ENCODE results near the gene CYP2B6. TPM values are rescaled to one million over a fixed set of nuclear protein-coding genes. Genes with fewer than 3 reads are reported as not detected.
A peak's percentile ranks its signal among the peaks of the same experiment; 100 is the strongest.
"Not testable (repeated sequence)": the region's sequence is repeated elsewhere in the genome, so short reads cannot be mapped to it uniquely, and the experiment has no call there.

CYP2B6 gene
- total and polyA plus RNA-seq, 3 experiments from 2014 or later, result not detected

- Histone ChIP-seq H3K4me3 (ENCODE audit: low read length) (no peak overlapping the region), H3K9me3 (ENCODE audit: low read length) (no peaks in the 10 kb centered on the region), H3K36me3 (ENCODE audit: insufficient read depth, low read length) (no peaks in the 10 kb centered on the region), H3K4me1 (ENCODE audit: insufficient read depth, low read length) (no peaks in the 10 kb centered on the region), H3K27me3 (ENCODE audit: insufficient read depth, low read length, poor library complexity, severe bottlenecking) (no peaks in the 10 kb centered on the region), H3K27ac (ENCODE audit: low read depth, low read length) (no peak overlapping the region)
- peaks cover 0 to 4% (median 3%) of the 10 kb centered on the region in 3 donors for H3K36me3 Mint-ChIP-seq
- no peak overlapping the region for H3K4me3 Mint-ChIP-seq
- H3K9me3 Mint-ChIP-seq, result peaks cover 2 to 15% (median 13%) of the 10 kb centered on the region in 5 donors
- DNase-seq, result no peak
- ChIA-PET POLR2A (no interaction called here), CTCF (no interaction called here)
- H3K27me3 Mint-ChIP-seq, result peaks cover 16 to 48% of the 10 kb centered on the region in 2 donors
- no peaks in the 10 kb centered on the region for H3K4me1 Mint-ChIP-seq
- no peak overlapping the region for H3K27ac Mint-ChIP-seq
Observed at GRCh38 chr19:40989453-40989852, 1.6 kb upstream of the CYP2B6 start.

GRCh38 chr19:40995355-40995754, 4.3 kb downstream of the CYP2B6 start:
- no peak overlapping the region for H3K4me3 Mint-ChIP-seq
- H3K36me3 ChIP-seq (ENCODE audit: insufficient read depth, low read length), result no peaks in the 10 kb centered on the region
- no peak overlapping the region for H3K27ac Mint-ChIP-seq
- peaks cover 10 to 33% of the 10 kb centered on the region in 2 donors for H3K27me3 Mint-ChIP-seq
- no peak for DNase-seq
- ChIA-PET POLR2A (no interaction called here), CTCF (no interaction called here)
- no peaks in the 10 kb centered on the region for H3K4me1 ChIP-seq (ENCODE audit: insufficient read depth, low read length)
- no peaks in the 10 kb centered on the region for H3K27me3 ChIP-seq (ENCODE audit: insufficient read depth, low read length, poor library complexity, severe bottlenecking)
- H3K9me3 Mint-ChIP-seq, result peaks cover 0 to 7% (median 2%) of the 10 kb centered on the region in 5 donors
- no peak overlapping the region for H3K4me3 ChIP-seq (ENCODE audit: low read length)
- H3K4me1 Mint-ChIP-seq, result no peaks in the 10 kb centered on the region
- H3K9me3 ChIP-seq (ENCODE audit: low read length), result no peaks in the 10 kb centered on the region
- no peaks in the 10 kb centered on the region for H3K36me3 Mint-ChIP-seq
- no peak overlapping the region for H3K27ac ChIP-seq (ENCODE audit: low read depth, low read length)

- CTCF ChIA-PET; H3K27ac ChIP-seq (ENCODE audit: low read depth, low read length); DNase-seq; H3K9me3 Mint-ChIP-seq; H3K27me3 ChIP-seq (ENCODE audit: insufficient read depth, low read length, poor library complexity, severe bottlenecking); H3K4me1 ChIP-seq (ENCODE audit: insufficient read depth, low read length); H3K4me3 Mint-ChIP-seq; H3K4me3 ChIP-seq (ENCODE audit: low read length); POLR2A ChIA-PET; H3K36me3 Mint-ChIP-seq; H3K4me1 Mint-ChIP-seq; H3K36me3 ChIP-seq (ENCODE audit: insufficient read depth, low read length); H3K9me3 ChIP-seq (ENCODE audit: low read length); H3K27ac Mint-ChIP-seq: not testable (repeated sequence)
- H3K27me3 Mint-ChIP-seq, result peaks cover 9 to 32% of the 10 kb centered on the region in 2 donors
Observed at GRCh38 chr19:40999018-40999417, 7.9 kb downstream of the CYP2B6 start.

- Histone ChIP-seq H3K27me3 (ENCODE audit: insufficient read depth, low read length, poor library complexity, severe bottlenecking) (no peaks in the 10 kb centered on the region), H3K27ac (ENCODE audit: low read depth, low read length) (no peak overlapping the region), H3K4me1 (ENCODE audit: insufficient read depth, low read length) (no peaks in the 10 kb centered on the region), H3K36me3 (ENCODE audit: insufficient read depth, low read length) (no peaks in the 10 kb centered on the region), H3K9me3 (ENCODE audit: low read length) (no peaks in the 10 kb centered on the region), H3K4me3 (ENCODE audit: low read length) (no peak overlapping the region)
- Mint-ChIP-seq H3K27me3 (peaks cover 15 to 45% of the 10 kb centered on the region in 2 donors), H3K27ac (no peak overlapping the region), H3K9me3 (peaks cover 0 to 7% (median 2%) of the 10 kb centered on the region in 5 donors), H3K36me3 (no peaks in the 10 kb centered on the region), H3K4me3 (no peak overlapping the region), H3K4me1 (peaks cover 0 to 6% (median 0%) of the 10 kb centered on the region in 3 donors)
- CTCF ChIA-PET, result no interaction called here
- POLR2A ChIA-PET, result no interaction called here
- no peak for DNase-seq
Observed at GRCh38 chr19:41000310-41000737, 9.2 kb downstream of the CYP2B6 start.

GRCh38 chr19:41001243-41001971, 10.3 kb downstream of the CYP2B6 start:
- H3K27me3 ChIP-seq (ENCODE audit: insufficient read depth, low read length, poor library complexity, severe bottlenecking), result no peaks in the 10 kb centered on the region
- H3K36me3 ChIP-seq (ENCODE audit: insufficient read depth, low read length), result no peaks in the 10 kb centered on the region
- H3K4me3 ChIP-seq (ENCODE audit: low read length), result no peak overlapping the region
- no peaks in the 10 kb centered on the region for H3K9me3 ChIP-seq (ENCODE audit: low read length)
- ChIA-PET POLR2A (no interaction called here), CTCF (no interaction called here)
- Mint-ChIP-seq H3K4me3 (no peak overlapping the region), H3K36me3 (no peaks in the 10 kb centered on the region), H3K9me3 (peaks cover 0 to 7% (median 2%) of the 10 kb centered on the region in 5 donors), H3K27ac (no peak overlapping the region), H3K4me1 (peaks cover 0 to 6% (median 0%) of the 10 kb centered on the region in 3 donors), H3K27me3 (peaks cover 14 to 41% of the 10 kb centered on the region in 2 donors)
- no peaks in the 10 kb centered on the region for H3K4me1 ChIP-seq (ENCODE audit: insufficient read depth, low read length)
- no peak overlapping the region for H3K27ac ChIP-seq (ENCODE audit: low read depth, low read length)
- DNase-seq, result no peak

- H3K4me1 Mint-ChIP-seq, H3K9me3 Mint-ChIP-seq, CTCF ChIA-PET: not testable (repeated sequence)
Observed at GRCh38 chr19:41003656-41004055, 12.6 kb downstream of the CYP2B6 start.

GRCh38 chr19:41009700-41010235, 18.7 kb downstream of the CYP2B6 start:
- H3K9me3 Mint-ChIP-seq, result peaks cover 0 to 1% (median 0%) of the 10 kb centered on the region in 5 donors

More at GRCh38 chr19:41003656-41004055, 12.6 kb downstream of the CYP2B6 start:
- H3K4me3 ChIP-seq (ENCODE audit: low read length); POLR2A ChIA-PET; H3K4me1 ChIP-seq (ENCODE audit: insufficient read depth, low read length); H3K36me3 Mint-ChIP-seq; H3K9me3 ChIP-seq (ENCODE audit: low read length); H3K27me3 ChIP-seq (ENCODE audit: insufficient read depth, low read length, poor library complexity, severe bottlenecking); H3K36me3 ChIP-seq (ENCODE audit: insufficient read depth, low read length); DNase-seq; H3K27ac ChIP-seq (ENCODE audit: low read depth, low read length): not testable (repeated sequence)
- Mint-ChIP-seq H3K4me3 (peak overlapping the region in 1 of 7 donors; percentile 16), H3K27me3 (peaks cover 17 to 44% of the 10 kb centered on the region in 2 donors), H3K27ac (peak overlapping the region in 2 of 8 donors; percentile 18 to 43)

GRCh38 chr19:41013359-41013758, 22.3 kb downstream of the CYP2B6 start:
- Mint-ChIP-seq H3K27me3 (peaks cover 31 to 64% of the 10 kb centered on the region in 2 donors), H3K4me3 (no peak overlapping the region), H3K27ac (no peak overlapping the region), H3K9me3 (peaks cover 0 to 1% (median 0%) of the 10 kb centered on the region in 5 donors), H3K36me3 (peaks cover 0 to 2% (median 0%) of the 10 kb centered on the region in 3 donors), H3K4me1 (peaks cover 2 to 10% (median 9%) of the 10 kb centered on the region in 3 donors)
- Histone ChIP-seq H3K27ac (ENCODE audit: low read depth, low read length) (no peak overlapping the region), H3K4me3 (ENCODE audit: low read length) (no peak overlapping the region), H3K36me3 (ENCODE audit: insufficient read depth, low read length) (no peaks in the 10 kb centered on the region), H3K4me1 (ENCODE audit: insufficient read depth, low read length) (no peaks in the 10 kb centered on the region), H3K27me3 (ENCODE audit: insufficient read depth, low read length, poor library complexity, severe bottlenecking) (peaks cover 8% of the 10 kb centered on the region), H3K9me3 (ENCODE audit: low read length) (no peaks in the 10 kb centered on the region)
- DNase-seq, result no peak
- POLR2A ChIA-PET, result no interaction called here
- CTCF ChIA-PET, result no interaction called here

More at GRCh38 chr19:41009700-41010235, 18.7 kb downstream of the CYP2B6 start:
- ChIA-PET CTCF (no interaction called here), POLR2A (no interaction called here)
- H3K27me3 ChIP-seq (ENCODE audit: insufficient read depth, low read length, poor library complexity, severe bottlenecking), result peaks cover 8% of the 10 kb centered on the region
- H3K4me3 ChIP-seq (ENCODE audit: low read length), result no peak overlapping the region
- no peaks in the 10 kb centered on the region for H3K36me3 ChIP-seq (ENCODE audit: insufficient read depth, low read length)
- Mint-ChIP-seq H3K4me3 (no peak overlapping the region), H3K4me1 (peaks cover 0 to 6% (median 0%) of the 10 kb centered on the region in 3 donors), H3K36me3 (peaks cover 0 to 2% (median 0%) of the 10 kb centered on the region in 3 donors), H3K27ac (peak overlapping the region in 2 of 8 donors; percentile 8 to 20), H3K27me3 (peaks cover 34 to 68% of the 10 kb centered on the region in 2 donors)
- no peak overlapping the region for H3K27ac ChIP-seq (ENCODE audit: low read depth, low read length)
- no peaks in the 10 kb centered on the region for H3K9me3 ChIP-seq (ENCODE audit: low read length)
- DNase-seq, result no peak
- H3K4me1 ChIP-seq (ENCODE audit: insufficient read depth, low read length), result no peaks in the 10 kb centered on the region

All from CD8-positive, alpha-beta memory T cell (primary cell).